Effector memory CD4-positive, alpha-beta T cell (primary cell): Measurements from ENCODE around the gene RAB43.

Experiments
- DNase-seq, 3 donors: peaks; one replicate each; pipeline ENCODE4 v3.0.0-alpha.2; 2020
- H3K27ac ChIP-seq: 2 replicates; pipeline ENCODE4 v1.7.0; 2013; ENCODE audit warnings: mild to moderate bottlenecking, low read length, moderate library complexity; ENCODE audit not compliant: insufficient read depth, poor library complexity, severe bottlenecking
- H3K27me3 ChIP-seq: replicated peaks from 2 replicates; pipeline ENCODE4 v1.7.0; 2013; ENCODE audit warnings: mild to moderate bottlenecking, low read length; ENCODE audit not compliant: insufficient read depth, control insufficient read depth, poor library complexity, severe bottlenecking
- H3K36me3 ChIP-seq: 2 replicates; pipeline ENCODE4 v1.7.0; 2013; ENCODE audit warnings: mild to moderate bottlenecking, low read length, moderate library complexity; ENCODE audit not compliant: control insufficient read depth, insufficient read depth
- H3K4me1 ChIP-seq: 2 replicates; pipeline ENCODE4 v1.7.0; 2013; ENCODE audit warnings: low read length, mild to moderate bottlenecking; ENCODE audit not compliant: control insufficient read depth, insufficient read depth, poor library complexity, severe bottlenecking
- H3K4me3 ChIP-seq: 2 replicates; pipeline ENCODE4 v1.7.0; 2013; ENCODE audit warnings: low read length, low read depth, mild to moderate bottlenecking; ENCODE audit not compliant: insufficient read depth, poor library complexity, severe bottlenecking
- H3K9me3 ChIP-seq: 2 replicates; pipeline ENCODE4 v1.7.0; 2013; ENCODE audit warnings: mild to moderate bottlenecking, low read length, moderate library complexity; ENCODE audit not compliant: control insufficient read depth

Gene RAB43

DNA sequence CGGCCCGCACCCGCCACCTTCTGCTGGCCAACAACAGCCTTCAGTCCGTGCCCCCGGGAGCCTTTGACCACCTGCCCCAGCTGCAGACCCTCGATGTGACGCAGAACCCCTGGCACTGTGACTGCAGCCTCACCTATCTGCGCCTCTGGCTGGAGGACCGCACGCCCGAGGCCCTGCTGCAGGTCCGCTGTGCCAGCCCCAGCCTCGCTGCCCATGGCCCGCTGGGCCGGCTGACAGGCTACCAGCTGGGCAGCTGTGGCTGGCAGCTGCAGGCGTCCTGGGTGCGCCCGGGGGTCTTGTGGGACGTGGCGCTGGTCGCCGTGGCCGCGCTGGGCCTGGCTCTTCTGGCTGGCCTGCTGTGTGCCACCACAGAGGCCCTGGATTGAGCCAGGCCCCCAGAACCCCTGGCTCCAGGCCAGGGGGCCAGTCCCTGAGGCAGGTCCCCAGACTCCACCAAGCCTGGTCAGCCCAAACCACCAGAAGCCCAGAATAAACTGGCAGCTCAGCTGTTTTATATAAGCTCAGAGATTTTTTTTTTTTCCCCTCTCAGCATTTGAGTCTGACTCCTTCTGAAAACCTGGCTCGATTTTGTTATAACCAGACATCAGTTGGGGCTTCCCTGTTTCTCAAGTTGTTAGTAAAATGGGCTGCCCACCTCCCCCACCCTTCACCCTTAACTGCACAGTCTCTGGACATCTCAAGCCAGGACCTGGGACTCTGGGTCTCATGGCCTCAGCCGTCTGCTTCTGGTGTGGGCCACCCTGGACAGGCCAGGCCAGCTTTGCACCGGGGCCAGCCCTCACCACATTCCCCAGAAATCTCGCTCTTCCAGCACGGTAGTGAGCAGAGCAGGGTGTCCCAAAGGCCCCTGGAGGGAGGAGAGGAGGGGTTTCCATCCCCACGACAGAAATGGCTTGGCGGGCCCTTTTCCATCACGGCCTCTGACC is 59.4 kb downstream of the RAB43 start:
- Histone ChIP-seq H3K27ac (no peak overlapping the region), H3K4me3 (no peak overlapping the region)
- DNase-seq, result no peak

GRCh38 chr3:129061023-129061887 is 60.3 kb downstream of the RAB43 start:
- Histone ChIP-seq H3K27me3 (no peaks in the 10 kb centered on the region), H3K4me1 (peaks cover 3% of the 10 kb centered on the region), H3K27ac (no peak overlapping the region), H3K4me3 (no peak overlapping the region), H3K9me3 (no peaks in the 10 kb centered on the region), H3K36me3 (no peaks in the 10 kb centered on the region)
- no peak for DNase-seq

More for the DNA sequence above, 59.4 kb downstream of the RAB43 start:
- no peaks in the 10 kb centered on the region for H3K36me3 ChIP-seq
- no peaks in the 10 kb centered on the region for H3K9me3 ChIP-seq
- H3K4me1 ChIP-seq, result peaks cover 3% of the 10 kb centered on the region
- no peaks in the 10 kb centered on the region for H3K27me3 ChIP-seq

GRCh38 chr3:129060276-129061022 is 61.2 kb downstream of the RAB43 start, which contains the start of gene GP9:
TSS of gene GP9 (plus strand) at chr3:129060779. CDS start at chr3:129061740, 961 bp downstream.
- no peaks in the 10 kb centered on the region for H3K9me3 ChIP-seq
- DNase-seq, result no peak
- peaks cover 3% of the 10 kb centered on the region for H3K4me1 ChIP-seq
- H3K27ac ChIP-seq, result no peak within 1 kb of the TSS
- H3K27me3 ChIP-seq, result no peaks in the 10 kb centered on the region
- no peaks in the 10 kb centered on the region for H3K36me3 ChIP-seq
- no peak within 1 kb of the TSS for H3K4me3 ChIP-seq

DNA sequence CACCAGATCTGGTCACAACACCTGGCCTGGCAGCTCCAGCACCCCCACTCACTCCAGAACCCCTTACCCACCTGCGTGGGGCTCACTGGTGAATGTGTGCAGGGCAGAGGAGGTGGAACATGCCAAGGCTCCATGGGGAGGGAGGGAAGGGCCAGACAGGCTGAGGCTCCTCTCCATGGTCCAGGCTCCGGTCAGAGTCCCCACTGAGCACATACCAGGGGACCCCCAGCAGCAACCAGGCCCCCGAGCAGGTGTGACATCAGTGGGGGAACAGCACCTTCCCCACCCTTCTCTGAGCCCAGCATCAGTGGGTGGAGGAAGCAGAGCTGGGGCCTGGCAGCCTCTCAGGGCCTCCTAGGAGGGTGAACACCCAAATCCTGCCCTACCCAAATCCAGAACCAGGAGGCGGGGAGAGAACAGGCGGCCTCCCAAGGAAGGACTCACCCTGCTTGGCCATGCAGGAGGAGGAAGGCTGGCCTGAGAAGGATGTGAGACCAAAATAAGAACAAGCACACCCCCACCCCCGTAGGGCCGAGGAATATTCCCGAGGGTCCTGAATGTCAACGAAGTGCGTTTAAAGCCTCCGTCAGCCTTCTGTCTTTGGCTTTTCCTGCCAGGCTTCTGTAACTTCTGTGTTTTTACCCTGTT is 62.2 kb downstream of the RAB43 start:
- peaks cover 3% of the 10 kb centered on the region for H3K4me1 ChIP-seq
- H3K36me3 ChIP-seq, result no peaks in the 10 kb centered on the region
- H3K4me3 ChIP-seq, result no peak overlapping the region
- no peak for DNase-seq
- H3K9me3 ChIP-seq, result no peaks in the 10 kb centered on the region
- no peak overlapping the region for H3K27ac ChIP-seq
- no peaks in the 10 kb centered on the region for H3K27me3 ChIP-seq

- H3K27me3 ChIP-seq, result no peaks in the 10 kb centered on the region
- no peak overlapping the region for H3K27ac ChIP-seq
- no peak for DNase-seq
Observed at GRCh38 chr3:129058441-129059200, 63.0 kb downstream of the RAB43 start.

DNA sequence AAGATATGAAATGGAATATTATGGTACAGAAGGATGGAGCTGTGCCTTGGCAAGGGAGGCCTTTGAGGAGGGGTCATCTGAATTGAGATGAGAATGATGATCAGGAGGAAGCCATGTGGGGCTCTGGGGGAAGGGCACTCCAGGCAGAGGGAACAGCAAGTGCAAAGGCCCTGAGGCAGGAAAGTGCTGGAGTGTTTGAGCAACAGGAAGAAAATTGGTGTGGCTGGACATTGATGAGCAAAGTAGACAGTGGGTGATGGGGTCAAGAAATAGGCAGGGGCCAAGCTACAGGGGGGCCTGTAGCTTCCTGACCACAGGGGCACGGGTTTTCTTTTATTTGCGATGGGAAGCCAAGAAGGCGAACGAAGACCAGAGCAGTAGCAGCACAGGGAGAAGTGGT is 64.4 kb downstream of the RAB43 start:
- no peaks in the 10 kb centered on the region for H3K27me3 ChIP-seq
- no peak for DNase-seq
- no peaks in the 10 kb centered on the region for H3K36me3 ChIP-seq
- H3K27ac ChIP-seq, result no peak overlapping the region
- peaks cover 8% of the 10 kb centered on the region for H3K4me1 ChIP-seq
- H3K4me3 ChIP-seq, result no peak overlapping the region
- no peaks in the 10 kb centered on the region for H3K9me3 ChIP-seq

More at GRCh38 chr3:129058441-129059200, 63.0 kb downstream of the RAB43 start:
- Histone ChIP-seq H3K36me3 (no peaks in the 10 kb centered on the region), H3K4me1 (peaks cover 5% of the 10 kb centered on the region), H3K4me3 (no peak overlapping the region), H3K9me3 (no peaks in the 10 kb centered on the region)

DNA sequence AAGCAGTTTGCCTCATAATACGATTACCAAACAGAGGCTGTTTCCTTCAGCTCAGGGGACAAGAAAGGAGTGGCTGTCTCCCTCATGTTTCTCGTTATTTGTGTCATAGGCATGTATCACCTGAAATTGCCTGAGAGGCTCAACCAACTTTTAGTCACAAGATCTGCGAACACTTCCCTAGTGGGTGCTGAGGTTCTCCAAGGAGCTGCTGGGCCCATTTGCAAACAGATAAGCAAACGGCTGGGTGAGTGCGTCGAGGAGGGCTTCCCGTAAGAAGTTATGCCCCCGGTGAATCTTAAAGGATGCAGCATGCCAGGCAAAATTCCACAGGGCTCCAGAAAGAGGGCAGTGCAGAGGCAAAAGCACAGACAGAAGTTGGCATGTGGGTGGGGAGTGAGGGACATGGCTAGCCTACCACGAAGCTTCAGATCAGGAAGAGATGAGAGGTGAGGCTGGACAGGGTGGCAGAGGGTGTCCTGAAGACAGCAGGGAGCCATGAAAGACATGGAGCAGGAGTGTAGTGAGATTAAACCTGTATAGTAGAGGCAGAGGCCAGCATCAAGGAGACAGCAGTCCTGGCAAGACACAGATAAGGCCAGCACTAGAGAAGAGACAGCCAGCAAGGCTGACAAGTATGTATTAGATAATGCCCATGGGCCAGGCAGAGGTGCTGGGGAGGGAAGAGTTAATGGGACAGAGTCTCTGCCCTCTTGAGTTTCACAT is 65.0 kb downstream of the RAB43 start:
- Histone ChIP-seq H3K4me3 (no peak overlapping the region), H3K27me3 (no peaks in the 10 kb centered on the region), H3K27ac (no peak overlapping the region), H3K9me3 (no peaks in the 10 kb centered on the region), H3K36me3 (no peaks in the 10 kb centered on the region), H3K4me1 (peaks cover 8% of the 10 kb centered on the region)
- no peak for DNase-seq

DNA sequence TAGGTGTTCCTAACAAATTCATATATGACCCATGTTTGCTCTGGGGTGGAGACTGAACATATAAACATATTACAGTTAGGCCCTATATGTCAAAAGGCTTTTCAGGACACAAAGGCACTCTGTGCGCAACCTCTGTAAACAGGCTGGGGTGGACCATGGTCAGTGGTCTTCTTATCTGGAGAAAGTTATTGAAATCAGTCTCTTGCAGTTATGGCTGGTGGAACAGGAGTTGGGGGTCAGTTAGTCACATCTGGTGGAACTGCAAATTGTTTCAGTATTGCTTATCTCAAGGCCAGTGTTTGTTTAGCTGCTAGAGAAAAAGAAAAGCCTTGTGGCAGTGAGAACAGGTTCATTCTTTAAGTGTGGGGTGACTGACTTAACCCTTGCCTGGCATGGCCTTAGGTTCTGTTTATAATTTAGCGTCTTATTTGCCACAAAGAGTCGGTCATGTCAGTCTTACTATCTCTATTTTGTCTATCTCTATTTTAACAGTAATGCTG is 66.9 kb downstream of the RAB43 start:
- Histone ChIP-seq H3K4me1 (peaks cover 8% of the 10 kb centered on the region), H3K9me3 (no peaks in the 10 kb centered on the region), H3K4me3 (no peak overlapping the region), H3K36me3 (no peaks in the 10 kb centered on the region), H3K27me3 (no peaks in the 10 kb centered on the region), H3K27ac (no peak overlapping the region)
- DNase-seq, result no peak
